Dermis blood vessel endothelial cell (primary cell): ENCODE results near the gene NYAP1. TPM values are rescaled to one million over a fixed set of nuclear protein-coding genes. Genes with fewer than 3 reads are reported as not detected.

Source experiments
- total RNA-seq: library from RNA; depleted of rRNA; stranded (reverse); fragments of >200 nt; gene quantifications from 2 replicates; pipeline ENCODE4 v1.2.3, GENCODE V29; 2014

Gene NYAP1
- total RNA-seq, 1 donor from 2014 or later: 4.3 TPM

Other genes starting within 250 kb of the NYAP1 start
- gene SPDYE3, start 176.2 kb upstream of the NYAP1 start, total RNA-seq: not detected in 2 replicates
- 11.6 and 17.0 TPM in 2 replicates for gene PILRB, start 125.8 kb upstream of the NYAP1 start, total RNA-seq
- gene PILRA, start 110.4 kb upstream of the NYAP1 start, total RNA-seq: 0.68 TPM in 1 of 2 replicates, not detected in the other
- 0.51 and 0.98 TPM in 2 replicates for gene ZCWPW1, start 55.2 kb upstream of the NYAP1 start, total RNA-seq
- gene MEPCE, start 54.1 kb upstream of the NYAP1 start, total RNA-seq: 54.3 and 56.5 TPM in 2 replicates
- 19.3 and 28.1 TPM in 2 replicates for gene PPP1R35, start 47.4 kb upstream of the NYAP1 start, total RNA-seq
- 0.34 and 0.93 TPM in 2 replicates for gene SPACDR, start 19.7 kb upstream of the NYAP1 start, total RNA-seq
- 32.3 and 44.2 TPM in 2 replicates for gene TSC22D4, start 4.7 kb upstream of the NYAP1 start, total RNA-seq
- gene AGFG2, start 55.3 kb downstream of the NYAP1 start, total RNA-seq: 49.5 and 62.2 TPM in 2 replicates
- not detected in 2 replicates for gene SAP25, start 90.0 kb downstream of the NYAP1 start, total RNA-seq
- gene LRCH4, start 102.2 kb downstream of the NYAP1 start, total RNA-seq: 12.1 and 20.3 TPM in 2 replicates
- gene FBXO24, start 102.4 kb downstream of the NYAP1 start, total RNA-seq: 0.60 TPM in 1 of 2 replicates, not detected in the other
- 0.51 and 0.56 TPM in 2 replicates for gene PCOLCE, start 118.4 kb downstream of the NYAP1 start, total RNA-seq
- gene MOSPD3, start 128.6 kb downstream of the NYAP1 start, total RNA-seq: 4.9 and 10.3 TPM in 2 replicates
- gene TFR2, start 157.6 kb downstream of the NYAP1 start, total RNA-seq: 0.68 and 0.70 TPM in 2 replicates
- not detected in 2 replicates for gene ACTL6B, start 172.5 kb downstream of the NYAP1 start, total RNA-seq
- 85.4 and 154 TPM in 2 replicates for gene GNB2, start 189.8 kb downstream of the NYAP1 start, total RNA-seq
- 18.0 and 20.8 TPM in 2 replicates for gene GIGYF1, start 210.3 kb downstream of the NYAP1 start, total RNA-seq
- 28.1 and 34.2 TPM in 2 replicates for gene POP7, start 222.2 kb downstream of the NYAP1 start, total RNA-seq
- not detected in 2 replicates for gene EPO, start 236.5 kb downstream of the NYAP1 start, total RNA-seq
- gene ZAN, start 249.7 kb downstream of the NYAP1 start, total RNA-seq: not detected in 2 replicates